ENCODE results near the gene SMC5.

GRCh38 chr9:70228611-70229010 lies 30.2 kb upstream of the SMC5 start:
- no peak for TF ChIP-seq POLR2A (IDR thresholded peaks at IDR 0.05; ENCODE audit: low read depth, low read length)
- no peak for TF ChIP-seq TAF1 (IDR thresholded peaks at IDR 0.05; ENCODE audit: borderline replicate concordance, low read depth, low read length)

All from GM12892 (cell line).